K562 (cell line): Measurements from ENCODE around the gene ETHE1. TPM values are rescaled to one million over a fixed set of nuclear protein-coding genes. Genes with fewer than 3 reads are reported as not detected.

Experiments
- CHD7 ChIP-seq: fragments of 200-600 bp; sonication (generic); IDR thresholded peaks from one replicate; pipeline ENCODE4 v1.6.1; 2012; ENCODE audit warnings: mild to moderate bottlenecking, low read depth, low read length, inconsistent platforms
- HLTF ChIP-seq: fragments of 450-650 bp; IDR thresholded peaks from 2 replicates; pipeline ENCODE4 v1.6.1; 2016
- TAF9B ChIP-seq: fragments of 450-650 bp; IDR thresholded peaks from 2 replicates; pipeline ENCODE4 v1.6.1; 2018; ENCODE audit warnings: mild to moderate bottlenecking; ENCODE audit not compliant: partially characterized antibody
- polyA plus RNA-seq, 8 experiments: library from polyadenylated mRNA; depleted of rRNA in 4 of 8; stranded (reverse) in 5 of 8; unstranded in 3 of 8; fragments of >200 nt; fragmentation: Nextera tagmentation in 2 of 8; fragmentation: Illumina TruSeq in 1 of 8; extraction: Ambion mirVana in 2 of 8; extraction: Trizol in 1 of 8; gene quantifications; 2 replicates each; pipeline versions ENCODE4 v1.2.1 to v1.2.3, GENCODE V29; 2011 to 2014; ENCODE audit warnings: inconsistent platforms in 1 of 8, missing spikeins in 1 of 8
- total RNA-seq, 7 experiments: library from RNA; depleted of rRNA in 6 of 7; stranded (reverse); fragments of >200 nt in 6 of 7; fragmentation: Illumina TruSeq in 2 of 7; extraction: Trizol in 2 of 7; gene quantifications; 2 replicates each; pipeline versions ENCODE4 v1.2.1 to v1.2.3, GENCODE V29; 2011 to 2021; ENCODE audit warnings: low replicate concordance in 1 of 7
- TF ChIP-seq, protein P1 (sequence below): fragments of 450-650 bp; IDR thresholded peaks from 2 replicates; pipeline ENCODE4 v1.6.1; 2018; ENCODE audit not compliant: partially characterized antibody

The ETHE1 gene
- total and polyA plus RNA-seq, 9 of the 15 experiments (the other 6 are each of a cell fraction or from before 2014, with no cell fraction given): 2.9 to 21.0 (median 10.2) TPM

- TF ChIP-seq CHD7: no peak
- TF ChIP-seq, protein P1, sequence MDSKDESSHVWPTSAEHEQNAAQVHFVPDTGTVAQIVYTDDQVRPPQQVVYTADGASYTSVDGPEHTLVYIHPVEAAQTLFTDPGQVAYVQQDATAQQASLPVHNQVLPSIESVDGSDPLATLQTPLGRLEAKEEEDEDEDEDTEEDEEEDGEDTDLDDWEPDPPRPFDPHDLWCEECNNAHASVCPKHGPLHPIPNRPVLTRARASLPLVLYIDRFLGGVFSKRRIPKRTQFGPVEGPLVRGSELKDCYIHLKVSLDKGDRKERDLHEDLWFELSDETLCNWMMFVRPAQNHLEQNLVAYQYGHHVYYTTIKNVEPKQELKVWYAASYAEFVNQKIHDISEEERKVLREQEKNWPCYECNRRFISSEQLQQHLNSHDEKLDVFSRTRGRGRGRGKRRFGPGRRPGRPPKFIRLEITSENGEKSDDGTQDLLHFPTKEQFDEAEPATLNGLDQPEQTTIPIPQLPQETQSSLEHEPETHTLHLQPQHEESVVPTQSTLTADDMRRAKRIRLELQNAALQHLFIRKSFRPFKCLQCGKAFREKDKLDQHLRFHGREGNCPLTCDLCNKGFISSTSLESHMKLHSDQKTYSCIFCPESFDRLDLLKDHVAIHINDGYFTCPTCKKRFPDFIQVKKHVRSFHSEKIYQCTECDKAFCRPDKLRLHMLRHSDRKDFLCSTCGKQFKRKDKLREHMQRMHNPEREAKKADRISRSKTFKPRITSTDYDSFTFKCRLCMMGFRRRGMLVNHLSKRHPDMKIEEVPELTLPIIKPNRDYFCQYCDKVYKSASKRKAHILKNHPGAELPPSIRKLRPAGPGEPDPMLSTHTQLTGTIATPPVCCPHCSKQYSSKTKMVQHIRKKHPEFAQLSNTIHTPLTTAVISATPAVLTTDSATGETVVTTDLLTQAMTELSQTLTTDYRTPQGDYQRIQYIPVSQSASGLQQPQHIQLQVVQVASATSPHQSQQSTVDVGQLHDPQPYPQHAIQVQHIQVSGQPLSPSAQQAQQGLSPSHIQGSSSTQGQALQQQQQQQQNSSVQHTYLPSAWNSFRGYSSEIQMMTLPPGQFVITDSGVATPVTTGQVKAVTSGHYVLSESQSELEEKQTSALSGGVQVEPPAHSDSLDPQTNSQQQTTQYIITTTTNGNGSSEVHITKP: peak; percentile 97
- no peak for TF ChIP-seq HLTF
- TF ChIP-seq TAF9B: no peak
Measured at GRCh38 chr19:43460362-43461016, 66.5 kb downstream of the ETHE1 start (continued).
